HG02943 (cell line): ENCODE data around the gene SAMD11.
"Not testable (repeated sequence)": the region's sequence is repeated elsewhere in the genome, so short reads cannot be mapped to it uniquely, and the experiment has no call there.

ENCODE experiments used
- ATAC-seq: cut with Tn5 transposase; IDR thresholded peaks from one replicate; pipeline ENCODE4 v1.9.1; 2021; ENCODE audit warnings: mild to moderate bottlenecking, low read depth, moderate library complexity; ENCODE audit not compliant: unreplicated experiment

The SAMD11 gene

DNA sequence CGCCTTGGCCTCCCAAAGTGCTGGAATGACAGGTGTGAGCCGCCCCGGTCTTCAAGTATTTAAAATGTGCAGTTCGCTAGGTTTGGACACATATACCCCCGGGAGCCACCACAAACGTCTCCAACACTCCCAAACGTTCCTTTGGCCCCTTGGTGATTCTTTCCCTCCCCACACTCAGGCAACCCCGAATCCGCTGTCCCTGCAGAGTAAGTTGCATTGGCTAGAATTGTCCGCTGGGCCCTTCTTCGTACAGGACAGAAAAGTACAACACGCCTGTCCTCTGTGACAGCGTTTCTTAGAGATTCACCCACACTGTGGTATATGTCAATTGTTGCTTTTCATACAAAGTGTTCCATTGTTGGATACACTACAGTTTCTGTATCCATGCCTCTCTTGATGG lies 61.4 kb downstream of the SAMD11 start:
- ATAC-seq: no peak

DNA sequence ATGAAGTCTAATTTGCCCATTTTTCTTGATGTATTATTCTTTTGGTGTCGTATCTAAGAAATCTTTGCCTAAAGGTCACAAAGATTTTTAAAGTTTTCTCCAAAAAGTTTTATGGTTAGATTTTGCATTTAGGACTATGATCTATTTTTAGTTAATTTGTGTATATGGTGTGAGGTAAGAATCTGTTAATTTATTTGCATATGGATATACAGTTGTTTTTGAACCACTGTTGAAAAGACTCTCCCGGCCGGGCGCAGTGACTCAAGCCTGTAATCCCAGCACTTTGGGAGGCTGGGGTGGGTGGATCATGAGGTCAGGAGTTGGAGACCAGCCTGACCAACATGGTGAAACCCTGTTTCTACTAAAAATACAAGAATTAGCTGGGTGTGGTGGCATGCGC lies 64.3 kb downstream of the SAMD11 start:
- ATAC-seq: not testable (repeated sequence)

DNA sequence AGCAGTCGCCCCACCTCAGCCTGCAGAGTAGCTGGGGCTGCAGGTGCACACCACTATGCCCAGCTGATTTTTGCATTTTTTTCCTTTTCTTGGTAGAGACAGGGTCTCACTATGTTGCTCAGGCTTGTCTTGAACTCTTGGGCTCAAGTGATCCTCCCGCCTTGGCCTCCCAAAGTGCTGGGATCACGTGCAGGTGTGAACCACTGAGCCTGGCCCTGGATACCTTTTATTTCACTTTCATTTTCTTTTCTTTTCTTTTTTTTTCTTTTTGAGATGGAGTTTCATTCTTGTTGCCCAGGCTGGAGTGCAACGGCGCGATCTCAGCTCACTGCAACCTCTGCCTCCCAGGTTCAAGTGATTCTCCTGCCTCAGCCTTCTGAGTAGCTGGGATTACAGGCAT lies 67.6 kb downstream of the SAMD11 start:
- not testable (repeated sequence) for ATAC-seq

DNA sequence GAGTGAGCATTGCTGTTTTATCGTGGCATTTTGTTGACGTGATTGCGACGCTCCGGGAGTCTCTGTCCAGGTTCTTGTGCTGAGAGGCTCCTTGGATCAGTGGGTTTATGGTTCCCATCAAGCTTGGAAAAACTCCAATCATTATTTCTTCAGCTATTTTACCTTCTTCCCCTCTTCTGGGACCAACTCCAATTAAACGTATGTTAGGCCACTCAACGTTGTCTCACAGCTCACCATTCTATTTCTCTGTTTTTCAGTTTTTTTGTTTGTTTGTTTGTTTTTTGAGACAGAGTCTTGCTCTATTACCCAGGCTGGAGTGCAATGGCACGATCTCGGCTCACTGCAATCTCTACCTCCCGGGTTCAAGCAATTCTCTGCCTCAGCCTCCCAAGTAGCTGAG lies 68.2 kb downstream of the SAMD11 start:
- no peak for ATAC-seq

DNA sequence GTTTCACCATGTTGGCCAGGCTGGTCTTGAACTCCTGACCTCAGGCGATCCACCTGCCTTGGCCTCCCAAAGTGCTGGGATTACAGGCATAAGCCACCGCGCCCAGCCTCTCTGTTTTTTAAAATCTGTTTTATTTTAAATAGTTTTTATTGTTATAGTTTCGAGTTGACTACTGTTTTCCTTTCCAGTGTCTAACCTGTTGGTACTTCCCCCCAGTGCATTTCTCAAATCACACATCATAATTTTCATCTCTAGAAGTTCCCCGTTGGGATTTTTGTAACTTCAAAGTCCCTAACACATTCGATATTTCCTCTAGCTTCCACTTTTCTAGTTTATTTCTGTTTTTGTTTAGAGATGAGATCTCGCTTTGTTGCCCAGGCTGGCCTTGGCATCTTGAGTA lies 68.6 kb downstream of the SAMD11 start:
- ATAC-seq: no peak

DNA sequence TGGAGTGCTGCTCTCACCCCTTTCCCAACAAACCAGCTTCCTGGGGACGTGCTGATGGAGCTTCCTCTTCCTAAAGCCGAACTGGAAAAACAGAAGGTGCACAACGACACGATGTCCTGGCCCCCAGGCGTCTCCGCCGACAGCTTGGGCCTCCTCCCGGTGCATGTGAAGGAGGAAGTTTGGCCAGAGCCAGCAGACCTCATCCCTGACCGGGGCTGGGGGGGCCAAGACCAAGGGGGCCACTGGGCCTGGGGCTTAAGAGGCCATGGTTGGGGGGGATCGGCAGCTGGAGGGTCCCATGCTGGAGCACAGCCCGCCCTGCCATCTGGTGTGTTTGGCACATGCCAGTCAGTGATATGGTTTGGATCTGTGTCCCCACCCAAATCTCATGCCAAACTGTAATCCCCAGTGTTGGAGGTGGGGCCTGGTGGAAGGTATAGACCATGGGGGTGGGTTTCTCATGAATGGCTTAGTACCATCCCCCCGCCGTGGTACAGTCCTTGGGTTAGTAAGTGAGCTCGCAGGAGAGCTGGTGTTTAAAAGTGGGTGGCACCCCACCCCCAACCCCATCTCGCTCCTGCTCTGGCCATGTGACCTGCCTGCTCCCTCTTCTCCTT lies 69.8 kb downstream of the SAMD11 start:
- no peak for ATAC-seq
